SK-N-SH (cell line): ENCODE data around the gene TOPBP1. TPM values are rescaled to one million over a fixed set of nuclear protein-coding genes. Genes with fewer than 3 reads are reported as not detected.
A peak's percentile ranks its signal among the peaks of the same experiment; 100 is the strongest.

Source experiments
- CTCF ChIA-PET: fragments of 300-600, 350-600 bp; formaldehyde crosslinking; extraction: SDS; loops from one replicate; lab custom pipeline; 2021; lab: Yijun Ruan, JAX
- POLR2A ChIA-PET: fragments of 350-600 bp; sonication (Branson Sonifier 250); formaldehyde crosslinking; extraction: SDS; loops from one replicate; lab custom pipeline; 2020; ENCODE audit warnings: antibody characterized with exemption, inconsistent platforms; lab: Yijun Ruan, JAX
- DNase-seq: peaks from one replicate; pipeline ENCODE4 v3.0.0; 2012
- H2AFZ ChIP-seq: fragments of 200-600 bp; sonication (generic); 2 replicates; pipeline ENCODE4 v1.8.1; 2016; ENCODE audit warnings: antibody characterized with exemption, mild to moderate bottlenecking, low read depth
- H3F3A ChIP-seq: fragments of 200-600 bp; sonication (generic); replicated peaks from 2 replicates; pipeline ENCODE3; 2016; ENCODE audit warnings: antibody characterized with exemption, mild to moderate bottlenecking; ENCODE audit not compliant: insufficient read depth
- H3K27ac ChIP-seq, 2 experiments: fragments of 200-500 bp in 1 of 2; fragments of 200-600 bp in 1 of 2; sonication (Bioruptor generic) in 1 of 2; sonication (generic), shearing (Covaris generic) in 1 of 2; 2 replicates each; pipeline versions ENCODE4 v1.5.1 to v1.6.1; 2014 to 2016; ENCODE audit warnings: low read depth in 2 of 2, inconsistent platforms in 1 of 2, low read length in 1 of 2, mild to moderate bottlenecking in 1 of 2, mixed read lengths in 1 of 2
- H3K27me3 ChIP-seq: fragments of 200-600 bp; sonication (generic), shearing (Covaris generic); 2 replicates; pipeline ENCODE4 v1.6.1; 2016; ENCODE audit warnings: mixed run types; ENCODE audit not compliant: insufficient read depth
- H3K36me3 ChIP-seq, 2 experiments: fragments of 200-500 bp in 1 of 2; fragments of 200-600 bp in 1 of 2; sonication (Bioruptor generic) in 1 of 2; sonication (generic) in 1 of 2; replicated peaks in 1 of 2; 2 replicates each; pipeline versions ENCODE3 to v1.5.1; 2014 to 2016; ENCODE audit warnings: low read length in 1 of 2, mild to moderate bottlenecking in 1 of 2; ENCODE audit not compliant: insufficient read depth in 2 of 2, control insufficient read depth in 1 of 2
- H3K4me1 ChIP-seq, 2 experiments: fragments of 200-500 bp in 1 of 2; fragments of 200-600 bp in 1 of 2; sonication (Bioruptor generic) in 1 of 2; sonication (generic), shearing (Covaris generic) in 1 of 2; 2 replicates each; pipeline versions ENCODE4 v1.5.1 to v1.6.1; 2014 to 2016; ENCODE audit warnings: low read depth in 1 of 2, low read length in 1 of 2, mixed run types in 1 of 2; ENCODE audit not compliant: insufficient read depth in 2 of 2, control insufficient read depth in 1 of 2
- H3K4me2 ChIP-seq: fragments of 200-600 bp; sonication (generic), shearing (Covaris generic); 2 replicates; pipeline ENCODE4 v1.6.1; 2017; ENCODE audit warnings: mixed run types
- H3K4me3 ChIP-seq, 2 experiments: fragments of 200-500 bp in 1 of 2; fragments of 200-600 bp in 1 of 2; sonication (Bioruptor generic) in 1 of 2; sonication (generic), shearing (Covaris generic) in 1 of 2; 2 replicates each; pipeline versions ENCODE4 v1.5.1 to v1.8.1; 2014 to 2016; ENCODE audit warnings: low read depth in 2 of 2, inconsistent platforms in 1 of 2, low read length in 1 of 2, mild to moderate bottlenecking in 1 of 2, mixed read lengths in 1 of 2, moderate library complexity in 1 of 2
- H3K79me2 ChIP-seq: fragments of 200-600 bp; sonication (generic); 2 replicates; pipeline ENCODE4 v1.8.1; 2017; ENCODE audit warnings: mild to moderate bottlenecking; ENCODE audit not compliant: insufficient read depth
- H3K9ac ChIP-seq: fragments of 200-600 bp; sonication (generic); 2 replicates; pipeline ENCODE4 v1.6.1; 2017; ENCODE audit warnings: mixed run types
- H3K9me2 ChIP-seq: fragments of 200-600 bp; sonication (generic); 2 replicates; pipeline ENCODE4 v1.6.1; 2017; ENCODE audit warnings: mixed run types
- H3K9me3 ChIP-seq: fragments of 200-600 bp; sonication (generic); 2 replicates; pipeline ENCODE4 v1.6.1; 2017; ENCODE audit warnings: mixed run types, mild to moderate bottlenecking, moderate library complexity
- H4K20me1 ChIP-seq: fragments of 200-600 bp; sonication (generic); 2 replicates; pipeline ENCODE4 v1.6.1; 2017; ENCODE audit warnings: mild to moderate bottlenecking, mixed run types; ENCODE audit not compliant: insufficient read depth
- CTCF ChIP-seq: fragments of 200-600 bp; sonication (generic); IDR thresholded peaks from 2 replicates; pipeline ENCODE4 v1.6.1; 2017; ENCODE audit warnings: antibody characterized with exemption, mild to moderate bottlenecking, moderate library complexity
- EP300 ChIP-seq, 2 experiments: IDR thresholded peaks; 2 replicates each; pipeline versions ENCODE4 v1.4.0 to v1.6.1; 2012; ENCODE audit warnings: borderline replicate concordance in 1 of 2, low read depth in 1 of 2, low read length in 1 of 2
- EZH2phosphoT487 ChIP-seq: fragments of 200-600 bp; sonication (generic); IDR thresholded peaks from 2 replicates; pipeline ENCODE4 v1.6.1; 2017; ENCODE audit warnings: low read depth, mixed run types, mild to moderate bottlenecking, antibody characterized with exemption, moderate library complexity, borderline replicate concordance
- FOSL2 ChIP-seq: IDR thresholded peaks from 2 replicates; pipeline ENCODE4 v1.4.0; 2012; ENCODE audit warnings: low read depth, mild to moderate bottlenecking, moderate library complexity, borderline replicate concordance
- IRF3 ChIP-seq: fragments of 150-350 bp; IDR thresholded peaks from 2 replicates; pipeline ENCODE4 v1.6.1; 2016; ENCODE audit warnings: mild to moderate bottlenecking, low read depth, low read length
- JUND ChIP-seq: IDR thresholded peaks from 2 replicates; pipeline ENCODE4 v1.4.0; 2012
- MAX ChIP-seq: IDR thresholded peaks from 2 replicates; pipeline ENCODE4 v1.4.0; 2012; ENCODE audit warnings: low read depth
- MEF2A ChIP-seq: IDR thresholded peaks from 2 replicates; pipeline ENCODE4 v1.4.0; 2012; ENCODE audit warnings: low read depth, borderline replicate concordance
- MXI1 ChIP-seq: IDR thresholded peaks from 2 replicates; pipeline ENCODE4 v1.6.1; 2012; ENCODE audit warnings: mild to moderate bottlenecking, low read depth, low read length, improper control_type of control experiment
- NRF1 ChIP-seq: IDR thresholded peaks from 2 replicates; pipeline ENCODE4 v1.6.1; 2012; ENCODE audit warnings: low read depth, mild to moderate bottlenecking, low read length
- POLR2AphosphoS5 ChIP-seq: IDR thresholded peaks from 2 replicates; pipeline ENCODE4 v1.6.1; 2012; ENCODE audit warnings: low read depth, low read length
- RAD21 ChIP-seq: IDR thresholded peaks from 2 replicates; pipeline ENCODE4 v1.6.1; 2012; ENCODE audit warnings: mild to moderate bottlenecking, low read length
- REST ChIP-seq: IDR thresholded peaks from 2 replicates; pipeline ENCODE4 v1.6.1; 2012; ENCODE audit warnings: mild to moderate bottlenecking, low read depth, low read length, moderate library complexity
- RFX5 ChIP-seq: IDR thresholded peaks from 2 replicates; pipeline ENCODE4 v1.6.1; 2012; ENCODE audit warnings: mild to moderate bottlenecking, improper control_type of control experiment, low read length
- RXRA ChIP-seq: IDR thresholded peaks from 2 replicates; pipeline ENCODE4 v1.4.0; 2012; ENCODE audit warnings: low read depth, mild to moderate bottlenecking, borderline replicate concordance
- SMC3 ChIP-seq: IDR thresholded peaks from 2 replicates; pipeline ENCODE4 v1.6.1; 2012; ENCODE audit warnings: low read depth, low read length, improper control_type of control experiment
- TCF12 ChIP-seq: IDR thresholded peaks from 2 replicates; pipeline ENCODE4 v1.4.0; 2012
- USF2 ChIP-seq: fragments of 150-350 bp; IDR thresholded peaks from 2 replicates; pipeline ENCODE4 v1.6.1; 2017; ENCODE audit warnings: antibody characterized with exemption, low read length, low read depth, borderline replicate concordance
- WGBS: methylation state at CpG from one replicate; pipeline ENCODE4 v1.1.6; 2017; ENCODE audit warnings: low lambda C conversion rate; 5-methylcytosine and 5-hydroxymethylcytosine counted together
- polyA plus RNA-seq, 3 experiments: library from polyadenylated mRNA; depleted of rRNA; stranded (reverse); fragments of >200 nt; gene quantifications; 2 replicates each; pipeline ENCODE4 v1.2.3, GENCODE V29; 2012

Gene TOPBP1
- polyA plus RNA-seq, 1 of the 3 experiments (the other 2 are of a cell fraction), result 15.7 TPM

GRCh38 chr3:133578548-133579191 is 83.1 kb downstream of the TOPBP1 start:
- Histone ChIP-seq H3K4me2 (peak overlapping the region; percentile 36), H3K9ac (no peak overlapping the region), H3K36me3 (peaks cover 54 to 75% of the 10 kb centered on the region in 2 experiments), H3K79me2 (peaks cover 95% of the 10 kb centered on the region), H2AFZ (no peak overlapping the region), H4K20me1 (peaks cover 91% of the 10 kb centered on the region), H3K27me3 (no peaks in the 10 kb centered on the region)
- DNase-seq, result peak; percentile 74
- CTCF ChIA-PET, result interaction anchor here (0.5 to 3.3 kb wide), 35 partner anchors 9 to 857 kb away, joined by 3 to 20 read pairs (median 4); partner anchors contain the start of gene NPHP3
- TF ChIP-seq RAD21, result peak; percentile 68
- TF ChIP-seq SMC3, result peak; percentile 60
- TF ChIP-seq RXRA, result no peak
- TF ChIP-seq MEF2A, result no peak
- TF ChIP-seq TCF12, result no peak
- TF ChIP-seq CTCF, result peak; percentile 68
- no peak for TF ChIP-seq EZH2phosphoT487
- TF ChIP-seq, all 33 proteins: peak for 3
- Histone ChIP-seq H3K4me1 (peaks cover 11 to 17% of the 10 kb centered on the region in 2 experiments; a peak in 2 of 4 replicates), H3K27ac (no peak overlapping the region; a peak in 1 of 4 replicates), H3F3A (peaks cover 3% of the 10 kb centered on the region), H3K9me2 (no peaks in the 10 kb centered on the region), H3K4me3 (peak overlapping the region in 1 of 2 experiments; percentile 14; a peak in 1 of 4 replicates), H3K9me3 (no peaks in the 10 kb centered on the region)
- POLR2A ChIA-PET, result no interaction called here
- 15% methylated on average over 1 of the region's 1 CpG for WGBS

- 88% methylated on average over 3 of the region's 3 CpGs for WGBS
- Histone ChIP-seq H3K9me2 (no peaks in the 10 kb centered on the region), H4K20me1 (peaks cover 67% of the 10 kb centered on the region), H3K27ac (no peak overlapping the region), H3K4me3 (peak overlapping the region; percentile 78 to 83; a peak in 3 of 4 replicates), H3K4me1 (peaks cover 17 to 22% of the 10 kb centered on the region in 2 experiments; a peak in 3 of 4 replicates), H3K9ac (no peak overlapping the region), H2AFZ (no peak overlapping the region), H3K9me3 (no peaks in the 10 kb centered on the region), H3K27me3 (no peaks in the 10 kb centered on the region), H3K79me2 (peaks cover 70% of the 10 kb centered on the region), H3K4me2 (peak overlapping the region; percentile 88), H3K36me3 (peaks cover 31 to 54% of the 10 kb centered on the region in 2 experiments), H3F3A (peaks cover 11% of the 10 kb centered on the region)
- CTCF ChIA-PET, result interaction anchor here (0.6 to 0.7 kb wide), 2 partner anchors 59 to 850 kb away, joined by 3 to 4 read pairs; no protein-coding TSS in a partner anchor
- POLR2A ChIA-PET, result no interaction called here
- no peak for DNase-seq
- TF ChIP-seq REST (no peak), MXI1 (no peak), SMC3 (no peak), POLR2AphosphoS5 (no peak), EP300 (IDR thresholded peaks at IDR 0.05; ENCODE audit: borderline replicate concordance in 1 of 2, low read depth in 1 of 2, low read length in 1 of 2) (no peak), RFX5 (no peak), MAX (no peak), IRF3 (no peak), EZH2phosphoT487 (no peak), JUND (no peak), NRF1 (no peak), RXRA (no peak), TCF12 (no peak), FOSL2 (no peak), USF2 (no peak), MEF2A (no peak)
Observed at GRCh38 chr3:133576169-133576568, 85.6 kb downstream of the TOPBP1 start.
